OCI-LY1 (cell line): Measurements from ENCODE around the gene CTNNA3.

Experiments used
- H2AFZ ChIP-seq: fragments of 200-600 bp; sonication (generic), shearing (Covaris generic); 2 replicates; pipeline ENCODE4 v1.6.0; 2014; ENCODE audit warnings: antibody characterized with exemption, mild to moderate bottlenecking, low read length
- H3F3A ChIP-seq: fragments of 200-600 bp; sonication (generic), shearing (Covaris generic); 2 replicates; pipeline ENCODE4 v1.6.0; 2014; ENCODE audit warnings: mild to moderate bottlenecking, antibody characterized with exemption, low read length, moderate library complexity; ENCODE audit not compliant: insufficient read depth
- H3K27ac ChIP-seq: fragments of 200-600 bp; sonication (generic); 2 replicates; pipeline ENCODE4 v1.5.1; 2014; ENCODE audit warnings: low read length, mixed run types, mild to moderate bottlenecking, low read depth; ENCODE audit not compliant: poor library complexity, severe bottlenecking
- H3K27me3 ChIP-seq: fragments of 200-600 bp; sonication (generic); 2 replicates; pipeline ENCODE4 v1.6.0; 2014; ENCODE audit warnings: antibody characterized with exemption, mild to moderate bottlenecking, low read length, moderate library complexity; ENCODE audit not compliant: insufficient read depth
- H3K36me3 ChIP-seq: fragments of 200-600 bp; sonication (generic); 2 replicates; pipeline ENCODE4 v1.6.1; 2014; ENCODE audit warnings: mild to moderate bottlenecking, antibody characterized with exemption, low read length, moderate library complexity, mixed read lengths; ENCODE audit not compliant: insufficient read depth
- H3K4me1 ChIP-seq: fragments of 200-600 bp; sonication (generic); 2 replicates; pipeline ENCODE4 v1.5.1; 2014; ENCODE audit warnings: mild to moderate bottlenecking, low read length, moderate library complexity; ENCODE audit not compliant: insufficient read depth, severe bottlenecking
- H3K4me2 ChIP-seq: fragments of 200-600 bp; sonication (generic), shearing (Covaris generic); 2 replicates; pipeline ENCODE4 v1.6.1; 2014; ENCODE audit warnings: low read length
- H3K4me3 ChIP-seq: fragments of 200-600 bp; sonication (generic); 2 replicates; pipeline ENCODE4 v1.5.1; 2014; ENCODE audit warnings: low read length, low read depth, mild to moderate bottlenecking, mixed read lengths; ENCODE audit not compliant: poor library complexity, severe bottlenecking
- H3K79me2 ChIP-seq: fragments of 200-600 bp; shearing (Covaris generic); 2 replicates; pipeline ENCODE4 v1.6.1; 2016; ENCODE audit warnings: mixed run types, low read length, mixed read lengths; ENCODE audit not compliant: insufficient read depth
- H3K9ac ChIP-seq: fragments of 200-600 bp; sonication (generic), shearing (Covaris generic); 2 replicates; pipeline ENCODE4 v1.6.1; 2014; ENCODE audit warnings: mild to moderate bottlenecking, low read length, mixed read lengths
- H3K9me2 ChIP-seq: fragments of 200-600 bp; sonication (generic), shearing (Covaris generic); 2 replicates; pipeline ENCODE4 v1.6.1; 2014; ENCODE audit warnings: low read depth, mild to moderate bottlenecking, low read length, mixed read lengths
- H3K9me3 ChIP-seq: fragments of 200-600 bp; shearing (Covaris generic); 2 replicates; pipeline ENCODE4 v1.6.1; 2014; ENCODE audit warnings: low read length, mixed read lengths
- H4K20me1 ChIP-seq: fragments of 200-600 bp; sonication (generic), shearing (Covaris generic); 2 replicates; pipeline ENCODE4 v1.6.0; 2016; ENCODE audit warnings: mild to moderate bottlenecking, low read length; ENCODE audit not compliant: insufficient read depth
- EZH2 ChIP-seq: fragments of 200-600 bp; sonication (generic), shearing (Covaris generic); IDR thresholded peaks from 2 replicates; pipeline ENCODE4 v1.8.0; 2017; ENCODE audit warnings: borderline replicate concordance, mixed run types, mild to moderate bottlenecking, antibody characterized with exemption, low read length, moderate library complexity, mixed read lengths
- TF ChIP-seq, protein P1 (sequence below): fragments of 200-600 bp; sonication (generic), shearing (Covaris generic); IDR thresholded peaks from 2 replicates; pipeline ENCODE4 v1.5.1; 2017; ENCODE audit warnings: mild to moderate bottlenecking, antibody characterized with exemption, low read length, moderate library complexity, mixed read lengths

The CTNNA3 gene

DNA sequence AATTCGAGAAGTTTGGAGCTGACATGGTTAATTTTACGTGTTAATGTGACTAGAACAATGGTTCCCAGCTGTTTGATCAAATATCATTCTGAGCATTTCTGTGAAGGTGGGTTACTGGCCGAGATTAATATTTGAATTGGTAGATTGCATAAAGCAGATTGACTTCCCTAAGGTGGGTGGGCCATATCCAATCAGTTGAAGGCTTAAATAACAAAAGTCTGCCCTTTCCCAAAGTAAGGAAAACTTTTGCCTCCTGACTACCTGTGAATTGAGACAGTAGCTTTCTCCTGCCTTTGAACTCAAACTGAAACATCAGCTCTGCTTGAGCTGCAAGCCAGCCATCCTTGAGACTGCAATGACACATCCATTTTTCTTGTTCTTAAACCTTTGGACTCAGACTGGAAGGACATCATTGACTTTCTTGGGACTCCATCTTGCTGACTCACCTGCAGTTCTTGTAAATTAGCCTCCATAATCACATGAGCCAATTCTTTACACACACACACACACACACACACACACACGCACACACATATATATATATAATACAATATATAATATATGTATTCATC, 833.2 kb downstream of the CTNNA3 start:
- Histone ChIP-seq H3K27ac (no peak overlapping the region), H3K4me1 (no peaks in the 10 kb centered on the region), H3K9me3 (no peaks in the 10 kb centered on the region), H3K4me3 (no peak overlapping the region), H3F3A (no peaks in the 10 kb centered on the region), H3K79me2 (no peaks in the 10 kb centered on the region), H3K27me3 (no peaks in the 10 kb centered on the region), H4K20me1 (no peaks in the 10 kb centered on the region), H3K36me3 (no peaks in the 10 kb centered on the region), H3K4me2 (no peak overlapping the region), H2AFZ (no peak overlapping the region), H3K9ac (no peak overlapping the region), H3K9me2 (no peaks in the 10 kb centered on the region)
- TF ChIP-seq, protein P1, sequence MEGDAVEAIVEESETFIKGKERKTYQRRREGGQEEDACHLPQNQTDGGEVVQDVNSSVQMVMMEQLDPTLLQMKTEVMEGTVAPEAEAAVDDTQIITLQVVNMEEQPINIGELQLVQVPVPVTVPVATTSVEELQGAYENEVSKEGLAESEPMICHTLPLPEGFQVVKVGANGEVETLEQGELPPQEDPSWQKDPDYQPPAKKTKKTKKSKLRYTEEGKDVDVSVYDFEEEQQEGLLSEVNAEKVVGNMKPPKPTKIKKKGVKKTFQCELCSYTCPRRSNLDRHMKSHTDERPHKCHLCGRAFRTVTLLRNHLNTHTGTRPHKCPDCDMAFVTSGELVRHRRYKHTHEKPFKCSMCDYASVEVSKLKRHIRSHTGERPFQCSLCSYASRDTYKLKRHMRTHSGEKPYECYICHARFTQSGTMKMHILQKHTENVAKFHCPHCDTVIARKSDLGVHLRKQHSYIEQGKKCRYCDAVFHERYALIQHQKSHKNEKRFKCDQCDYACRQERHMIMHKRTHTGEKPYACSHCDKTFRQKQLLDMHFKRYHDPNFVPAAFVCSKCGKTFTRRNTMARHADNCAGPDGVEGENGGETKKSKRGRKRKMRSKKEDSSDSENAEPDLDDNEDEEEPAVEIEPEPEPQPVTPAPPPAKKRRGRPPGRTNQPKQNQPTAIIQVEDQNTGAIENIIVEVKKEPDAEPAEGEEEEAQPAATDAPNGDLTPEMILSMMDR = no peak
- no peak for TF ChIP-seq EZH2

DNA sequence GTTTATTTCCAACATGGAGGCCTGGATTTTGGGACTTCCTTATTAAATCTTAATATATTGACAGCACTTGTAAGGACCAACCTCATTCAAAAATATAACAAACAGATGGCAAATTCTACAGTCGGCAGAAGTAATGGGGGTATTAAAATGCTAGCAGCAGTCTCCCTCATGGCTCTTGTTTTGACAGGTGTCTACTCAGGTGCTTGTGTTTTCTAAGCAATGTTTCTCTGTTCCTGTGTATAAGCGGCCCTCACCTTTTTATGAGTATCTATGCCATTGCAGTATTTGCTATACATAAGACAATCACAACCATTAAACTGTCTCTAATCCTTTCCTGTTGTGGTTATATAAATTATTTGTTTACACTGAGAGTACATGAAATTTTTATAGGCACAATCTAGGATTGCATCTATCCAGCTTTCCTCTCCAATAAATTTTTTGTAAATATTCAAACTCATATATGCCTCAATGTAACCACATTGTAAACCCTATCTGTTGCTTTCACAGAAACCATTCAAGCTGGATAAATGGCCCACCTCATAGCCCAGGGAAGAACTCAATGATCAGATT, 835.5 kb downstream of the CTNNA3 start:
- H3K4me3 ChIP-seq = no peak overlapping the region
- no peaks in the 10 kb centered on the region for H3K79me2 ChIP-seq
- no peak overlapping the region for H2AFZ ChIP-seq
- no peaks in the 10 kb centered on the region for H3K9me3 ChIP-seq
- H3K4me1 ChIP-seq = no peaks in the 10 kb centered on the region
- no peaks in the 10 kb centered on the region for H3K9me2 ChIP-seq
- no peak for TF ChIP-seq EZH2
- TF ChIP-seq, protein P1 = no peak
- H3K27me3 ChIP-seq = no peaks in the 10 kb centered on the region
- no peaks in the 10 kb centered on the region for H4K20me1 ChIP-seq
- no peak overlapping the region for H3K27ac ChIP-seq
- H3F3A ChIP-seq = no peaks in the 10 kb centered on the region
- H3K9ac ChIP-seq = no peak overlapping the region
- H3K36me3 ChIP-seq = no peaks in the 10 kb centered on the region
- no peak overlapping the region for H3K4me2 ChIP-seq

DNA sequence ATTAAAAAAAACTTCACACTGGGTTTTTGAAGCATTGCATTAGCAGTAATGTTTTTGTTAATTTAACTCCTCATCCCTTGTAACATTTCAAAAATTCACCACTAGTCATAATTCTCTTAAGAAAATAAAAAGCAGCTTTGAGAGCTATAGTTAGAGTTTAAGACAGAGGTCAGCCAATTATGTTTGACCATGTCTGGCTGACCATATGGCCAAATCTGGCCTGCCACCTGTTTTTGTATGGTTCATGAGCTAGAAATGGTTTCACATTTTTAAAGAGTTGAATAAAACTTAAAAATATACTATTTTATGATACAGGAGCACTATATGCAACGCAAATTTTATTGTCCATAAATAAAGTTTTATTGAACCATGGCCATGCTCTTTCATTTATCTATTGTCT, 843.2 kb downstream of the CTNNA3 start:
- no peaks in the 10 kb centered on the region for H3K4me1 ChIP-seq
- H3K27me3 ChIP-seq = no peaks in the 10 kb centered on the region
- no peak overlapping the region for H2AFZ ChIP-seq
- H3K27ac ChIP-seq = no peak overlapping the region
- H3K9me3 ChIP-seq = no peaks in the 10 kb centered on the region
- H3K4me2 ChIP-seq = no peak overlapping the region
- no peak overlapping the region for H3K4me3 ChIP-seq
- H3K9me2 ChIP-seq = no peaks in the 10 kb centered on the region
- H4K20me1 ChIP-seq = no peaks in the 10 kb centered on the region
- H3K36me3 ChIP-seq = no peaks in the 10 kb centered on the region
- H3K9ac ChIP-seq = no peak overlapping the region
- no peaks in the 10 kb centered on the region for H3F3A ChIP-seq
- no peak for TF ChIP-seq EZH2
- TF ChIP-seq, protein P1 = no peak
- H3K79me2 ChIP-seq = no peaks in the 10 kb centered on the region
